HG02840 (cell line): ENCODE results near the gene TGFBR3.

Experiments
- ATAC-seq: cut with Tn5 transposase; IDR thresholded peaks from one replicate; pipeline ENCODE4 v1.9.1; 2021; ENCODE audit warnings: mild to moderate bottlenecking, moderate library complexity, moderate number of reproducible peaks; ENCODE audit not compliant: unreplicated experiment, low FRiP score

The TGFBR3 gene

GRCh38 chr1:91744953-91745639, 140.9 kb downstream of the TGFBR3 start:
- ATAC-seq, result no peak

- ATAC-seq, result no peak
These were observed 143.1 kb downstream of the TGFBR3 start for GRCh38 chr1:91742848-91743292.

GRCh38 chr1:91741906-91742305, 144.0 kb downstream of the TGFBR3 start:
- no peak for ATAC-seq

- ATAC-seq, result no peak
These were observed 144.7 kb downstream of the TGFBR3 start for GRCh38 chr1:91741301-91741700.

DNA sequence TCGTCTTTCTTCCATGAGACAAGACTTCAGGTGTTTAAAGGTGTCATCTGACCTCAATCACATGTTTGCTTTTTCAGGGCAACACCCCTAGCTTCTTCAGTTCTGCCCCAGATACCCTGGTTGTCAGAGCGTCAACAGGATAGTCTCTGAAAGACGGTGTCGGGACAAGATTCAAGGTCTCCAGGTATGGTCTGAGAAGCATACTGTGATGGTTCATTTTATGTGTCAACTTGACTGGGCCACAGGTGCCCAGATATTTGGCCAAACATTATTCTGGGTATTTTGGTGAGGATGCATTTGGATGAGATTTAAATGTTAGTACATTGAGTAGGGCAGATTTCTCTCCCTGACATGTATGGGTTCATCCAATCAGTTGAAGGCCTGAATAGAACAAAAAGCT, 148.3 kb downstream of the TGFBR3 start:
- no peak for ATAC-seq

- ATAC-seq, result no peak
These were observed 149.0 kb downstream of the TGFBR3 start for GRCh38 chr1:91736715-91737615.

DNA sequence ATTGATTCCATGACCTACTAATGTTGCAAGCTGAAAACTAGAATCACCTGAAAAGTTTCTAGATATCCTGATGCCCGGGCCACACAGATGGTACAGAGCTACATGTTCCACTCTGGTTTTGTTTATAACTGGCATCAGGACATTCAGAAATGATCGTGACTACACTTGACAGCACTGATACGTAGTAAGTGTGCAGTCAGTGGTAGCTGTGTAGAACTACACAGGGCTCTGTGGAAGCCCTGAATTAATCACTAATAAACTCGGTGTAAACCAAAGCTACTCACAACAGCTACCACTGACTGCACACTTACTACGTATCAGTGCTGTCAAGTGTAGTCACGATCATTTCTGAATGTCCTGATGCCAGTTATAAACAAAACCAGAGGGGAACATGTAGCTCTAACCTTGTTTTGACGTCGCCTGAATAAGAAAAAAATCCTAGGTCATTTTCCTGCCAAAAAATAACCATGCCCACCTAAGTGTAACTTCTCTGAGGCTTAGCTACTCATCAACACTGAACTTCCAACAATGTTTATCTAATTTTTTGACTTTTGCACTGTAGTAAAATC, 149.7 kb downstream of the TGFBR3 start:
- no peak for ATAC-seq

GRCh38 chr1:91735266-91735845, 150.6 kb downstream of the TGFBR3 start:
- ATAC-seq, result no peak

GRCh38 chr1:91734761-91735160, 151.2 kb downstream of the TGFBR3 start:
- ATAC-seq, result no peak

DNA sequence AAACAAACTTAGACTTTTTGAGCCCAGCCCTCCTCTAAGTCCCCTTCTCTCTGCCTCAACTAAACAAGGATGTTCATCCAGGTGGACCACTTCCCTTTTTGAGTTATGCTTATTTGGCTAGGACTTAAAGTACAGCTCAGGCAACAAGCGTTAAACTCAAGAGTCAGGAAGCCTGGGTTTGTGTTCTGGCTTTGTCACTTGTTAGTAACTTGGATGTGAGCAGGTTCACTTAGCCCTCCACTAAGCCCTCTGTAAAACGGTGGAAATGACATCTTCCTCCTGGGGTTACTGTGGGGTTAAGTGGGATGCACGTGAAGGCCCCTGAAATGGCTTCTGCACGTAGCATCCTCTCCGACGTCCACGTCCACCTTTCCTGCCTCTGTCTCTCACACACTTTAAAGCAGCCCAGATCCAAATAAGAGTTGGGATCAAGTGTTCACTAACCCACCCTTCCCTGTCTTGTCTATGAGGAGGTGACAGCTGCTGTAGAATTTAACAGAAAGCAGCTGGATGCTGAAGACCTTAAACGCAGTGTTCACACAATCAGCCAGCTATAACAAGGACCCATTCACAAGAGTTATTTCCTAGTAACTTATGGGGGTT, 152.7 kb downstream of the TGFBR3 start:
- ATAC-seq, result no peak

GRCh38 chr1:91732291-91733107, 153.5 kb downstream of the TGFBR3 start:
- no peak for ATAC-seq

- no peak for ATAC-seq
These were observed 154.1 kb downstream of the TGFBR3 start for GRCh38 chr1:91731815-91732214.

DNA sequence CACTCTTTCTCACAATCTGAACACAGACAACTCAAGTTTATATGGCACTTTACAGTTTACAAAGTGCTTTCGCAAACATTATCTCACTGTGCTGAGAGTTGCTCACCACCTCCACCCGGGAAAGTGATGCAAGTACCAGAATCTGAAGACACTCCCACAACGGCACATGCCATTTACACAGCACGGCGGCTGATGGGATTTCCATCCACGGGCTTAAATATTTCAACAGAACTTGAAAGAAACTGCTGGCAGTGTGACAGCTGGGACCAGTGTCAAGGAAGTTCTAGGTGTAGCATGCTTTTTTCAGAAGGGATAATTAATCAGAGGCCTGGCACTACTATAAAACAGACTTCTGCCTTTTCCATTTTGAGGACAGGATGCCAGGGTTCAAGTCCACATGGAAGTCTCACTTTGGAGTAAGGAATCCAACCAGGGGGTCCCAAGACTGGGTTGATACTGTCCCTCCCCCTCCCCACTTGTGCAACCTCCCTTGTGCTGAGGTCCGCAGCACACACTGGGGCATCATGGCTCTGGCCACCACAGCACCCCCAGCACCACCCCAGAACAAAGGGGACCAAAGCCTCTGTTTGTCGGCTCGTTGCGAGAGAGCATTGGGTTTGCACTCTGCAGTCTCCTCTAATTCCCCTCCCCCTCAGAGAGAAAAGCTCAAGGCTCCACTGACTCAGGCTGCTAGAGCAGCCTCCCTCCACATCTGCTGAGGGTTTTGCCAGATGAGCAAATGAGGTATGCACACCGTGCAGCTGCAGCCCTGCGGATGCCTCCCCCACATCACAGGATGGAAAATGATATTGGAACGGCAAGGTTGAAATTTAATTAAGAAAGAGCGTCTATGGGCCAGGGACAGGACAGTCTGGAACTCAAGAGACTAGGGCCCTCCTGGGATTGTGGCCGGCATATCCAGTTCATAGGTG, 154.9 kb downstream of the TGFBR3 start:
- no peak for ATAC-seq

DNA sequence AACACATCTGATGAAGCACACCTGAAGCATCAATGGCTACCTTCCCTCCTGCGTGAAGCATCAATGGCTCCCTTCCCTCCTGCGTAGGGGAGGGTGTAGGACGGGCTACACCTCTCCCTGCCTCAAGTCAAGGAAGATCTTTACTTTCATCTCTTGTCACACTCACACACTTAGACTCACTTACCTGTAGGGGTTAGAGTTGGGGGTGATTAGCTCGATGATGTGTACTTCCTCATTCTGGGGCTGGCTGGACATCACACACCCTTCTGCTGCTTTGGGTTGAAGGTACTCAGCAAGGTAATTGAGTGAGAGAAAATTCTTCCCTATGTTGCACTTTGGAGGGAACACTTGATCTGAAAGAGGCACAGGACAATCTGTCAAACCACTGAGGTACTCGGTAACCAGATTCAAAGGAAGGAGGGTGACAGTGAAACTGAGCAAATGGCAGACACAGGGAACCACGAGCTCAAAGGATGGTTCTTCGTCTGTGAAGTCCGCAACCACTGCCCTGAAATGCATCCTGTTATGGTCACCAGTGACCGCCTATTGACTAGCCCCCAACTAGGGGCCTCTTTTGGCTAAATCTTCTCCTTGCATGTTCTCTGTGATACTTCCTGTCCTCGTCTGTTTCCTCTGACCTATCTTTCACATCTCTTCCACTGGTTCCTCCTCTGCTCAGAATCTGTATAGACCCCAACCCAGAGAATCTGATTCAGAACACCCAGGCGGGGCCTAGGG, 156.2 kb downstream of the TGFBR3 start:
- ATAC-seq, result no peak

DNA sequence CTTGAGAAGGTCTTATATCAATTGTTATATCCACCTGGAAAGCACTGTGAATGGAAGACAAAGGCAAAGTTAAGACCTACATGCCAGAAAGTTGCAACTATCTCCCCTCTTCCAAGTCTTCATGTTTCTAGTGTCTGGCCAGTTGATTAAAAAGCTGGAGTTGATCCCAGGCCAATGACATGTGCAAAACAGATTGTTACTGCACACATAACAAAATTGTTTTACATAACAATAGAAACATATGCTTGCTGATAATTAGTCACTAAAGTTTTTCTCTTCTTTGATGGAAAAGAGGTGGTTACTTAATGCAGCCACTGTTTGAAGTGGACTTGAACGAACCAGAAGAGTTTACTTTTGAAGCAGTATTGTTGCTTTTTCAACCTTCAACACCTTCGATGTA, 158.2 kb downstream of the TGFBR3 start:
- ATAC-seq, result no peak

GRCh38 chr1:91725989-91726721, 159.8 kb downstream of the TGFBR3 start:
- no peak for ATAC-seq

DNA sequence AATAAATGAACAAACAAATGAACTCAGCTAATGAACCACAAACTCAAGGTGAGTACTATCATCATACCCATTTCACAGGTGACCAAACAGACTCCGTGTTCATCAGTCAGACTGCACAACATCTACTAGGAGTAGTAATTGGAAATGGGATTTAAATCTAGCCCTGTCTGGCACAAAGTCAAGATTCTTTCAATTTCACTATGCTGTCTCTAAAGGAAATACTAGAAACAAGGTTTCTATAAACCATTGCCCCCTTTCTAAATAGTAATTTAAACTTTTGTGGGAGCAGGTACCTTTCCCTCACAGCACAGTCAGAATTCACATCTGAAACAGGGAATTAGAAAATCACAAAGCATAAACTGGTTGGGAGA, 160.3 kb downstream of the TGFBR3 start:
- ATAC-seq, result no peak
